ENCODE results near the gene LRP4.

The LRP4 gene

GRCh38 chr11:46917762-46918082 is 628 bp downstream of the LRP4 start:
- no peak for DNase-seq

- DNase-seq = no peak
These were observed 1.1 kb downstream of the LRP4 start for GRCh38 chr11:46917109-46917761.

- DNase-seq = peak; percentile 38
These were observed 1.9 kb downstream of the LRP4 start for GRCh38 chr11:46916286-46917108.

- no peak for DNase-seq
These were observed 3.4 kb downstream of the LRP4 start for GRCh38 chr11:46914910-46915309.

GRCh38 chr11:46914363-46914762 is 4.0 kb downstream of the LRP4 start:
- DNase-seq = no peak

- DNase-seq = no peak
These were observed 4.9 kb downstream of the LRP4 start for GRCh38 chr11:46913484-46913883.

- DNase-seq = no peak
These were observed 5.7 kb downstream of the LRP4 start for GRCh38 chr11:46912526-46913150.

- DNase-seq = no peak
These were observed 10.7 kb downstream of the LRP4 start for GRCh38 chr11:46907606-46908005.

- DNase-seq = no peak
These were observed 11.7 kb downstream of the LRP4 start for GRCh38 chr11:46906609-46907041.

GRCh38 chr11:46905806-46906205 is 12.5 kb downstream of the LRP4 start:
- DNase-seq = no peak

- no peak for DNase-seq
These were observed 14.5 kb downstream of the LRP4 start for GRCh38 chr11:46903846-46904245.

GRCh38 chr11:46902694-46903093 is 15.7 kb downstream of the LRP4 start:
- DNase-seq = no peak

- DNase-seq = no peak
These were observed 17.2 kb downstream of the LRP4 start for GRCh38 chr11:46901156-46901555.

GRCh38 chr11:46900091-46900746 is 18.1 kb downstream of the LRP4 start:
- DNase-seq = no peak

- no peak for DNase-seq
These were observed 18.8 kb downstream of the LRP4 start for GRCh38 chr11:46899501-46900025.

- no peak for DNase-seq
These were observed 19.8 kb downstream of the LRP4 start for GRCh38 chr11:46898396-46899095.

- DNase-seq = peak; percentile 40
These were observed 21.5 kb downstream of the LRP4 start for GRCh38 chr11:46896719-46897406.

GRCh38 chr11:46895821-46896220 is 22.5 kb downstream of the LRP4 start:
- DNase-seq = no peak

GRCh38 chr11:46894961-46895360 is 23.4 kb downstream of the LRP4 start:
- no peak for DNase-seq

GRCh38 chr11:46894506-46894905 is 23.8 kb downstream of the LRP4 start:
- DNase-seq = no peak

- DNase-seq = no peak
These were observed 25.5 kb downstream of the LRP4 start for GRCh38 chr11:46892838-46893237.

- no peak for DNase-seq
These were observed 26.2 kb downstream of the LRP4 start for GRCh38 chr11:46892109-46892508.
